ENCODE results near the gene BPHL. TPM values are rescaled to one million over a fixed set of nuclear protein-coding genes. Genes with fewer than 3 reads are reported as not detected.
"Not testable (repeated sequence)": the region's sequence is repeated elsewhere in the genome, so short reads cannot be mapped to it uniquely, and the experiment has no call there.

The BPHL gene
- total RNA-seq, 1 donor from 2014 or later = 12.0 TPM

DNA sequence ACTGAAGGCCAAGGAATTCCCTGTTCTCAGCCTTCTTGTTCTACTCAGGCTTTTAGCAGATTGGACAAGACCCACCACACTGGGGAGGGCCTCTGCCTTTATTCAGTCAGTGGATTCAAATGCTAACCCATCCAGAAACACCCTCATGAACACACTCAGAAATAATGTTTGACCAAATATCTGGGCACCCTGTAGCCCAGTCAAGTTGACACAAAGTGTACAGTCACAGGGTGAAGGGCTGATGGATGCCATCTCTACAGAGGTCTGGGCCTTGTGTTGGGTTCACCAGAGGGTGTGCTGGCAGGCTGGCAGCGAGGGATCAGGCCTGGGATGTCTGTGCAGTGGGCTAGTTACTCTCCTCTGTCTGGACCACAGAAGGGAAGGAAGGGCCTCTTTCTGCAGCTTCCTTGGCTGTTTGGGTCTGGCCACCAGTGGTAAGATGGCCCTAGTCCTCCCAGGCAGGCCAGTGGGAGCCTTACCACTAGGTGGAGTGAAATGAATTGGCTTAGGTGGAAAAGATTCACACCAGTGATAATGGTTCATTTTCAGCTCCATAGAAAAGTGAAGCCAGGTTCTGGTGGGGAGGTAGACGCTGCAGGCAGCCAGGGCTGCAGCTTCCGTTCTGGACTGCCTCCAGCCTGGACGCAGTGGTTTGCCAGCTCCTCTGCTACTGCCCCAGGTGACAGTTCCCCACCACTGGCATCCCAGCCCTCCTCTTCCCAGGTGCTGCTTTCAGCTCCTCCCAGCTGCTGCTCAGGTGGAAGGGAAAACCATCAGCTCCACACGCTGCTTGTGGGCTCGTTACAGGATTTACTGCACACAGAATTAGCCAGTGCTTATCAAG is 29.6 kb downstream of the BPHL start:
- intact Hi-C loops (cut with DNase I) = no loop called here
- no peak for DNase-seq (ENCODE audit: low spot score)

DNA sequence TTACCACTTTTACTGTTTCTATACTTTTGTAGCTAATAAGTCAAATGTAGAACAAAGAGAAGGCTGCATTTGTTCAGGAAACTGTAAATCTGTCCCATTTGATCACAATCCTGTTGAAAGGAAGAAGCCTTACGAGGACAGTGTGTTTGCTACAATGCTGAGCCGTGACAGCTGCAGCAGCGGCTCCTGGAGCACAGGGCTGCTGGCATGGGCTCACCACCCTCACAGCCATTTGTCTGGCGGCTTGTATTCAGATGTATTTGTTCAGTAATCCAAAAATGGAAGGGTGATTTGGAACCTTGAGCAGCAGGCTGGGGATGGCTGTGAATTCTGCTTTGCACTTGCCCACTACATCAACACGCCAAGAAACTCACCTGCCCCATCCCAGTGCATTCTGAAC is 33.2 kb downstream of the BPHL start:
- DNase-seq (ENCODE audit: low spot score) = no peak
- intact Hi-C loops (cut with DNase I) = no loop called here

DNA sequence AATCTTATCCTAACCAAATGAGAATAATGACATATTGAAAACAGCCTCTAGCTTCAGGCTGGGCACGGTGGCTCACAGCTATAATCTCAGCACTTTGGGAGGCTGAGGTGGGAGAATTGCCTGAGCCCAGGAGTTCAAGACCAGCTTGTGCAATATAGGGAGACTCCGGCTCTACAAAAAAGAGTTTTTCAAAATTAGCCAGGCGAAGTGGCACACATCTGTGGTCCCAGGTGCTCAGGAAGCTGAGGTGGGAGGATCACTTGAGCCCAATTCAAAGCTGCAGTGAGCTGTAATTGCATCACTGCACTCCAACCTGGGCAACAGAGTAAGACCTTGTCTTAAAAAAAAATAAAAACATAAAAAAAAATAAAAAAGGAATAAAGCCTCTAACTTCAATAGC is 34.2 kb downstream of the BPHL start:
- intact Hi-C loops (cut with DNase I) = no loop called here
- DNase-seq (ENCODE audit: low spot score) = no peak

DNA sequence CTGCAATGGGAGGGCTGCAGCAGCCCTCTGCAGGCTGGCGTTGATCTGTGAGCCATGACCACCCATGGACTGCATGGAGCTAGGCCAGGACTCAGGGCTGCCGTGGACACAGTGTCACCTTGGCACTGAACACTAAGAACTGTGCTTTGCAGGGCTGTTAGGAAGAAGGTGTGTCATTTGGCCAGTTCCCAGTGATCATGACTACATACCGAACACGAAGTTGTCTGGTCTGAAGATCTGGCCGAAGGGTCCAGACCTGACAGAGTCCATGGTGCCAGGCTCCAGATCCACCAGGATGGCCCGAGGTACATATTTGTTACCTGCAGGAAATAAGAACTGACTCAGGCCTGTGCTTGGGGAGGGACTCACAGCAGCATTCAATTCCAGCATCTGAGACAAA is 36.9 kb downstream of the BPHL start:
- DNase-seq (ENCODE audit: low spot score); intact Hi-C loops (cut with DNase I): not testable (repeated sequence)

DNA sequence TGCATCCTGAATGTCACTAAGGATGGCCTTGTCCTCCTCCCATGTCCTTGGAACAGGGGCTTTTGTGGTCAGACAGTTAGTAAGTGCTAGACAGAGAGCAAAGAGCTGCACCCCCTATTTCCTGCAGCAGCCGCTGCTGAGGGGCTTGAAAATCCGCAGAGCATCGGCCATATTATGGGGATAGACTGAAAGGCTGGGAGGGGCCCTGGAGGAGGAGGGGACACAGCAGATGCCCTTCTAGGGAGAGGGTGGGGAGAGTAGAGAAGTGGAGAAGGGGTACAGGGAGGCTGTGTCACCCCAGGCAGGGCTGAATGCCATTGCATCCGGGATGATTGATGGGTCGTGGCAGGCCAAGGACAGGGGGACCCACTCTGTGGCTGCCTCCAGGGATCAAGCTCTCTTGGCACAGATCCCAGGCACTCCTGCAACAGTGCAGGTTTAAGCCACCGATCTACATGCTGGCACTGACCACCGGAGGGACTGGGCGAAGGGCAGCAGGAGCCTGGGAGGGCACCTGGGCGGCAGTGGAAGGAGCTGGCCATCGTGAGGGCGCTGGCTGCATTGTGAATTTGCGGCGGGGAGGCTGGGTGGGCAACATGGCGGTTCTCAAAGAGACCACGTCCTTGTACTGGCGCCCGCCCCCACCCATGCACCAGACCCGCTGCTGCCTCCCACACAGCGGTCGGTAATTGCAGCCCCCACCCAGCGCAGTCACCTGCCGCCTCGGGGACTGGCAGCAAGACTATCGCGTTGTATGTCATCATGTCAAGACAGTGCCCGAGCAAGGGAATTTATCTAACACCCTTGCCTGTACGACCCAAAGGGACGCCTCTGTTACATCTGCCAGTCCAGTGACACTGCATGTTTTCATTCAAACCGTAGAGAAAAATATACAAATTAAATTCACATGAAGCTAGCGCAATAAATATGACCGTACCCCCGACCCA is 37.9 kb downstream of the BPHL start:
- intact Hi-C loops (cut with DNase I); DNase-seq (ENCODE audit: low spot score): not testable (repeated sequence)

DNA sequence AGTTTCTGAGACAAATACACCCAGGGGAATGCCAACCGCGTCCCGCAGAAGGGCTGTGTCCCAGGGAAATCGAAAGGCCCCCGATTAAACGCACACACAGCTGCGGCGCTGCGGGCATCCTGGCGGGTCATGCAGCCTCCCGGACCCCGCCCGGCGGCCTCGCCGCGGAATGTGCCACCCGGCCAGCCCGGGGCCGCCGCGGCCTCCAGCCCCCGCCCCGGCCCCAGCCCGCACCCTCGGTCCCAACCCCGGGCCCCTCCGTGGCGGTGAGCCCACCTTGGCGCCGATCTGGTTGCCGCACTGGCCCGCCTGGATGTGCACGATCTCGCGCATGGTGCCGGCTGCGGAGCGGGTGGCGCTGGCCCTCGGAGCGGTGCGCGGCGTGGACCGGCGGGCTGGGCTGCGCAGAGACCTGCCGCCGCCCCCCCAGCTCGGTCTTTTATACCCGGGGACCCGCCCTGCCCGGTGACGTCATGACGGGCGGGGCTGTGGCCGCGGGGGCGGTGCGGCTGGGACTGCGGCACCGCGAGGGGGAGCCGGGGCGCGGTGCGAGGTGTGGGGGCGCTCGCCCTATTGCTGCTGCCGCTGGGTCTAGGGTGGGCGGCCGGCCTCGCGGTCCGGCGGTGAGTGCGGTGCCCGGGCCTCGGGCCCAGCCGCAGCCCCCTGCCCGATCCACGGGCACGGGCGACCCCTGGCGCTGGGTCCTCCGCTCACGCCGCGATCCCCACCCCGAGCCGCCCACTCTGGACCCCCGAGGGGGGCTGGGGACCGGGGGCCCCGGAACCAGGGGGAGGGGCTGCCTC is 38.8 kb downstream of the BPHL start, which contains the start of gene TUBB2A:
Gene TUBB2A (minus strand): TSS at position 414 of the 803 bp plus-strand sequence. CDS start 81 bp downstream, at position 333.
- intact Hi-C loops (cut with DNase I) = no loop called here
- DNase-seq (ENCODE audit: low spot score) = peak; percentile 93

DNA sequence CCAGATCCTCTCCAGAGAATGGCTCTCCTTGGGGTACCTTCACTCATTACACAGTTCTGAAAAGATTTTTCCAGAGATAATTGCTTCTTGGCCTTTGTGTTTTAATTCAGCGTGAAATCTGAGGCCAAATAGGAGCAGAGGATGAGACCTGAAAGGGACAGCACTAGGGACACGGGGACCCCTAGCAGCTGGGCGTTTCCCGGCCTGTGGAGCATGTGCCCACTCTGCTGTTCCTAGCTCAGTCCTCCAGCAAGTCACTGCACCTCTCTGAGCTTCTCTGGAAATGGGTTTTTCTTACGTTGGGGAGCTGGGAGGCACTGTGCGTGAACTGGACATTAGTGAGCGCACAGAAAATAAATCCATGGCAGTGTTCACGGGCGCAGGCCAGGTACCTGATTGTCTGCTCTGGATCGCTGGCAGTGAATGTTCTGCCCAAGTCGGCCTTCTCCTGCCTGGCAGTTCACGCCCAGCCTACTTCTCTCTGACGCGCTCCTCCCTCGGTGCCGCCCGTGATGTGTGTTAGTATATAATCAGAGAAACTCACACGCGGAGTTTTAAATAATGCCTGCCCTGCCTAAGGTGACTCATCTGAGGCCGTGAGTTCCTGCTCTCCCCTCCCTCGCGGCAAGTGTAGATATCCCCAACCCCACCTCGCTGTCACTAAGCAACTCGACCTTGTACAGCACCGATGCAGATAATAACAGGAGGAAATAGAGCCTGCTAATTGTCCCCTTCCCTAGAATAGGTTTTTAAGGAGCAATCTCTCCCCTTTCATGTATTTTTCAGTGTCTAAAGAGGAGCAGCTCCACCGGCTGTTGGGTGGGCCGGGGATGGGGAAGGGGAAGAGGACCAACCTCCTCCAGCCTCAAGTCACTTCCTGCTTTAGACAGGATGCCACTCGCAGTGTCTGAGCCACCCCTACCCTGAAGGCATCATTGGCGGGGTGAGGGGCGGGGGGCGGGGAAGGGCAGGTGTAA is 41.6 kb downstream of the BPHL start:
- intact Hi-C loops (cut with DNase I) = loop anchor here (2.0 to 5.0 kb wide), 2 partner anchors 93 to 99 kb away; partner anchors contain the start of genes PSMG4 and RIPK1
- no peak for DNase-seq (ENCODE audit: low spot score)

DNA sequence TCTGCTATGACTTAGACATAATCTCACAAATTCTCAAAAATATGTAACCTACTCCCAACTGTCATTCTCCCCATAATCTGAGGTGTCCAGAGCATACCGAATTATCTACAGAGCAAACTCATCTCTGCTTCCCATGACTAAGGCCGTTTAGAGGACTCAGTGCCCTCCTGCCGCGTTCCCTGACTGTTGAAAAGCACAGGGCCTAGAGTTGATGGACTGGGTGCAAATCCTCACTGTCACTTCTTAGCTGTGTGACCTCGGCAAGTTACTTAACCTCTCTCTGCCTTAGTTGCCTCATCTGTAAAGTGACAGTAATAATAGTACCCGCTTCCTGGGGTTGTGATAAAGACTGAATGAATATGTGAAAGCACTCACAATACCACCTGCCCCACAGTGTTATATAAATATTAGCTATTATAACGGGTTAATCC is 43.6 kb downstream of the BPHL start:
- no peak for DNase-seq (ENCODE audit: low spot score)
- intact Hi-C loops (cut with DNase I) = loop anchor here (5.0 kb wide), 1 partner anchor 95 kb away; the partner anchor contains the start of gene RIPK1

DNA sequence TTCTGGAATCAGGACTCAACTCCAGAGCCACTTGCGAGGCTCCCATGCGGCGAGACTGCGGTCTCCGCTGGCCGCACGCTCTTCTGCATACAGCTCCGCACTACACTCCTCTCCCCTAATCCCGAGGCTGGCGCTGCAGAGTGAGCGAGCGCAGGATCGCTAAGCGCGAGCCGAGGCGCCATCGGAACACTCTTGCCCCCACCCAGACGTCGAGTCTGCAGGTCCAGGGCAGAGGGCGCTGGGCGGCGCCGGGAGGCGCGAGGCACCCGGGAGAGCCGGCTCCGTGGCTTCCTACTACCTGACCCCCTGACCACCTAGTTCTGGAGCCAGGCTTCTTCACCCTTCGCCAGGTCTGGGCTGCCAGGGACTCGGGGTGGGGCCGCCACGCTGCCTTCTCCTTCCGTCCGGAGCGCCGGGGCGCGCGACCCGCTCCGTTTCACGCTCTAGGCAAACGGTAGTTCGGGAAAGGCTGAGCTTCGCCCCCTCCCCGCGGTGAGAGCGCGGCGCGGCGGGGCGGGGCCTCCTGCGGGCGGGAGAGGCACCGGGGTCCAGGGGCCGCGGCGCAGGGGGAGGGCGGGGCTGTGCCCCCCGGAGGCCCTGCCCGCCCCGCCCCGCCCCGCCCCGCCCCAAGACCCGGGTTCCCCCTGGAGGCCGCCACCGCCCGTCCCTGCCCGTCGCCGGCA is 44.2 kb downstream of the BPHL start:
- intact Hi-C loops (cut with DNase I) = loop anchor here (5.0 kb wide), 1 partner anchor 95 kb away; the partner anchor contains the start of gene RIPK1
- peak; percentile 81 for DNase-seq (ENCODE audit: low spot score)

DNA sequence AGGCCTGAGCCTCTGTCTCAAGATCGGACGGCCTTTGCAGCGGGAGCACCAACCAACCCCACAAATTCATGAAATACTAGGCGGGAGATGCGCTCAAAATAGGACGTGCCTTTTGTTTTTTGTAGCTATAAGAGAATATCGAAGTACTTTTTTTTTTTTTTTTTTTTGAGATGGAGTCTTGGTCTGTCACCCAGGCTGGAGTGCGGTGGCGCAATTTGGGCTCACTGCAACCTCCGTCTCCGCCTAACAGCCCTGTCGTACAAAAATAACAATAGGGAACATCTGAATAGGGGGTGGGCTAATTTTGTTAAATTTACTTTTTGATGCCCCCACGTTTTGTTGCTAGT is 44.7 kb downstream of the BPHL start:
- no peak for DNase-seq (ENCODE audit: low spot score)
- intact Hi-C loops (cut with DNase I) = loop anchor here (5.0 kb wide), 1 partner anchor 96 kb away; the partner anchor contains the start of gene RIPK1

DNA sequence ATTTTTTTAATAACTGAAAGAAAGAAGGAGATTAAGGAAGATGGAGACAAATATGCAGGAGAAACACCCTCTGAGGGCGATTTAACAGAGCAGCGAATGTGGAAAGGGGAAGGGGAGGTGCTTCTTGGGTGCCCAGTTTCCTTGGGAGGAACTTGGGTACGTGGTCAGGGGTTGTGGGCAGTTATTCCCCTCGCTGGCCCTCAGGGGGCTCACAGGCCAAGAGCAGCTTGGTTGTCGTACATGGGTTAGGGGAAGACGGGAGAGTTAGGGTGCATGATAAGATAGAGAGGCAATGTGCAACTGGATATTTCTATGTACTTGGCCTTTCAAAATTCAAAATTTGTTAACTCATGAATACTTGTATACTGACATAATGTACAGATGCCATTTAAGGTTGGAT is 45.9 kb downstream of the BPHL start:
- DNase-seq (ENCODE audit: low spot score) = no peak
- intact Hi-C loops (cut with DNase I) = loop anchor here (5.0 kb wide), 1 partner anchor 97 kb away; the partner anchor contains the start of gene RIPK1

DNA sequence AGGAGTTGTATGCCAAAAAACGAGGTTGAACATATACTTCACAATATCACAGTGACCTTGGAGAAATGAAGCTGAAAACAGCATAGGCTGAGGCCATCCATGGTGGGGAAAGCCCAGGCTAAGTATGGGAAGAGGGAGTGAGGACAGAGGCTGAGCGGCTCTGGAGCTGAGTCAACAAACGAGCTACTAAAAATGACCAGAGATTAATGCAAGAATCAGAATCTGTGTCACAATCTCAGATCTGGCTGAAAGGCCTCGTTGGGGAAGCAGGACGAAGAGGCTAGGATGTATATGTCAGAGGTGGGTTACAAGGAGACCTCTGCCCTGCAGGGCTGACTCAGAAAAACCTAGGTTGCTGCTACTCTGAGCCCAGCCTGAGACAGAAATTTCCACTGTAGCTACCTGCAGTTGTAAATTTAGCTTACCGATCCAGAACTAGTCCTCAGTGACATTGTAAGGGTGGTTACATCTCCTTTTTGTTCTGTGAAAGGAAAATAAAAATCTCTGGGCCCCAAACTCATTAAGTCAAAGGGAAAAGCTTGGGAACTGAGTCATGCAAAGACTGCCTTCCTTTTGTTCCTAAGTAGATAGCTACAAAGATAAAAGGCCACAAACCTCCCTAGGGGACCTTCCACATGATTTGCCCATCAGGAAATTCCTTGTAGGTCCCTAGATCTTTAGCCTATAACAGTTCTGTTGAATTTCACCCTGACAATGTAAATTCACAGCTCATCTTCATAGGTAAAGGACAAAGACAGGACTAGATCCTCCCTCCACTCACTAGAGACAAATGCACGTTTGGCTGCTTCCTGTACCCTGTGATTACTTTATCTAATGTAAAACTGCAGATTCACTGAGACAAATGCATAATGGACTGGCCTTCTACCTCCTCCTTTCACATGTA is 47.4 kb downstream of the BPHL start:
- intact Hi-C loops (cut with DNase I) = no loop called here

DNA sequence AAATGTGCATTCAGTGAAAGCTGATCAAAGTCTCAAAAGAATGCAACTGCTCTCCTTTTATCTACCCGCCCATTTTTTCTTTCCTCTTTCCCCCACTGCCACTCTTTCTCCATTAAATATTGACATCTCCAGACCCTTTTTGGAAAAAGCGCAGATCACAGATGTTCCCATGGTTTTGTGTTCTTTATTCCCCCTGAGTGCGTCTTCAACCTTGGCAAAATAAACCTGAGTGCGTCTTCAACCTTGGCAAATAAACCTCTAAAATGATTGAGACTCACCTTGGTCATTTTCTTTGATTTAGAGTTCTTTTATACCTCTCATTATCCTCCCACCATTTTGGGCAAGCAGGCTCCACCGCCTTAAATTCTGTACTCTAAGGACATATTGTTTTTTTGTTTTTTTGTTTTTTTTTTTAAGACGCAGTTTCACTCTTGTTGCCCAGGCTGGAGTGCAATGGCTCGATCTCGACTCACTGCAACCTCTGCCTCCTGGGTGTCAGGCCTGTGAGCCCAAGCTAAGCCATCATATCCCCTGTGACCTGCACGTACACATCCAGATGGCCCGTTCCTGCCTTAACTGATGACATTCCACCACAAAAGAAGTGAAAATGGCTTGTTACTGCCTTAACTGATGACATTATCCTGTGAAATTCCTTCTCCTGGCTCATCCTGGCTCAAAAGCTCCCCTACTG is 48.2 kb downstream of the BPHL start:
- intact Hi-C loops (cut with DNase I); DNase-seq (ENCODE audit: low spot score): not testable (repeated sequence)

More for the DNA sequence above, 47.4 kb downstream of the BPHL start:
- DNase-seq (ENCODE audit: low spot score) = no peak

DNA sequence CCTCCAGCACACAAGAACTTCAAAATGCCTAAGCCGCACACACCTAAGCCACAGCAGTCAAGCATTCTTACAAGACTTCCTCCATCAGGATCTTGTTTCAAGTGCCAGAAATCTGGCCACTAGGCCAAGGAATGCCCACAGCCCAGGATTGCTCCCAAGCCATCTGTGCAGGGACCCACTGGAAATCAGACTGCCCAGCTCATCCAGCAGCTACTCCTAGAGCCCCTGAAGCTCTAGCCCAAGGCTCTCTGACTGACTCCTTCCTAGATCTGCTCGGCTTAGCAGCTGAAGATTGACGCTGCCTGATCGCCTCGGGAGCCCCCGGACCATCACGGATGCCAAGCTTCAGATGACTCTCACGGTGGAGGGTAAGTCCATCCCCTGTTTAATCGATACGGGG is 49.5 kb downstream of the BPHL start:
- DNase-seq (ENCODE audit: low spot score); intact Hi-C loops (cut with DNase I): not testable (repeated sequence)

DNA sequence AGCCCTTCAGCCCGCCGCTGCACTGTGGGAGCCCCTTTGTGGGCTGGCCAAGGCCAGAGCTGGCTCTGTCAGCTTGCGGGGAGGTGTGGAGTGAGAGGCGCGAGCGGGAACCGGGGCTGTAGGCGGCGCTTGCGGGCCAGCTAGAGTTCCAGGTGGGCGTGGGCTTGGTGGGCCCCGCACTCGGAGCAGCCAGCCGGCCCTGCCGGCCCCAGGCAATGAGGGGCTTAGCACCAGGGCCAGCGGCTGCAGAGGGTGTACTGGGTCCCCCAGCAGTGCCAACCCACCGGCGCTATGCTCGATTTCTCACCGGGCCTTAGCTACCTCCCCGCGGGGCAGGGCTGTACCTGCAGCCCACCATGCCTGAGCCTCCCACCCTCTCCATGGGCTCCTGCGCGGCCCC is 52.2 kb downstream of the BPHL start:
- DNase-seq (ENCODE audit: low spot score); intact Hi-C loops (cut with DNase I): not testable (repeated sequence)
